ENCODE results near the gene UNC13C.

Gene UNC13C

DNA sequence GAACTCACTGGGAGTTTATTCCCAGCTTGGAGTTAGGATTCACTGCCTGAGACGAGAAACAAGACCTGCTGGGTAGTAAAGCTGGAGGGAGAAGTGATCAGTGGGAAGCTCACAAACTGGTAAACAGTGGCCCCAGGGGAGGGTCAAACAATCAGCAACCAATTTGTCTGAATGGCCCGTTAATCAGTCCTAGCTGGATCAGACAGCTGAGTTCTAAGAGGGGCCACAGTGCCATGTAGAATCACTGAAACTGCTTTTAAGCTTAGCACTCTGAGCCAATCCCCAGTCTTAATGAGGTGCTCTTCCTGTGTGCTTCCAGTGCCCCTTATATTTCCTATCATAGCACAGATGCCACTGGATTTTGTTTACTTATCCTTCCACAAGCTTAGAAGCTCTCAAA lies 626.8 kb downstream of the UNC13C start:
- WGBS, 2 experiments, result 0 to 2% methylated on average over 2 of the region's 2 CpGs
- Histone ChIP-seq H3K9me3 (ENCODE audit: control insufficient read depth, low read length) (no peaks in the 10 kb centered on the region), H3K36me3 (ENCODE audit: control insufficient read depth, insufficient read depth, low read length) (no peaks in the 10 kb centered on the region), H3K4me3 (ENCODE audit: insufficient read depth, low read depth, low read length) (no peak overlapping the region), H3K4me1 (ENCODE audit: control insufficient read depth, insufficient read depth, low read length) (peaks cover 12% of the 10 kb centered on the region), H3K27me3 (ENCODE audit: control insufficient read depth, insufficient read depth, low read length, poor library complexity, severe bottlenecking) (no peaks in the 10 kb centered on the region), H3K27ac (ENCODE audit: insufficient read depth, low read depth, low read length, poor library complexity, severe bottlenecking) (no peak overlapping the region)

- H3K4me1 ChIP-seq (ENCODE audit: control insufficient read depth, insufficient read depth, low read length), result peaks cover 12% of the 10 kb centered on the region
- no peaks in the 10 kb centered on the region for H3K27me3 ChIP-seq (ENCODE audit: control insufficient read depth, insufficient read depth, low read length, poor library complexity, severe bottlenecking)
- no peak overlapping the region for H3K27ac ChIP-seq (ENCODE audit: insufficient read depth, low read depth, low read length, poor library complexity, severe bottlenecking)
- H3K4me3 ChIP-seq (ENCODE audit: insufficient read depth, low read depth, low read length), result no peak overlapping the region
- H3K9me3 ChIP-seq (ENCODE audit: control insufficient read depth, low read length), result no peaks in the 10 kb centered on the region
- no peaks in the 10 kb centered on the region for H3K36me3 ChIP-seq (ENCODE audit: control insufficient read depth, insufficient read depth, low read length)
- 93 to 96% methylated on average over 4 of the region's 4 CpGs for WGBS, 2 experiments
Measured at GRCh38 chr15:54605556-54605955, 627.3 kb downstream of the UNC13C start.

GRCh38 chr15:54608876-54609835 lies 630.9 kb downstream of the UNC13C start:
- Histone ChIP-seq H3K36me3 (ENCODE audit: control insufficient read depth, insufficient read depth, low read length) (no peaks in the 10 kb centered on the region), H3K9me3 (ENCODE audit: control insufficient read depth, low read length) (no peaks in the 10 kb centered on the region), H3K27me3 (ENCODE audit: control insufficient read depth, insufficient read depth, low read length, poor library complexity, severe bottlenecking) (no peaks in the 10 kb centered on the region), H3K4me1 (ENCODE audit: control insufficient read depth, insufficient read depth, low read length) (peaks cover 6% of the 10 kb centered on the region), H3K4me3 (ENCODE audit: insufficient read depth, low read depth, low read length) (no peak overlapping the region), H3K27ac (ENCODE audit: insufficient read depth, low read depth, low read length, poor library complexity, severe bottlenecking) (no peak overlapping the region)
- 96 to 100% methylated on average over 1 of the region's 1 CpG for WGBS, 2 experiments

DNA sequence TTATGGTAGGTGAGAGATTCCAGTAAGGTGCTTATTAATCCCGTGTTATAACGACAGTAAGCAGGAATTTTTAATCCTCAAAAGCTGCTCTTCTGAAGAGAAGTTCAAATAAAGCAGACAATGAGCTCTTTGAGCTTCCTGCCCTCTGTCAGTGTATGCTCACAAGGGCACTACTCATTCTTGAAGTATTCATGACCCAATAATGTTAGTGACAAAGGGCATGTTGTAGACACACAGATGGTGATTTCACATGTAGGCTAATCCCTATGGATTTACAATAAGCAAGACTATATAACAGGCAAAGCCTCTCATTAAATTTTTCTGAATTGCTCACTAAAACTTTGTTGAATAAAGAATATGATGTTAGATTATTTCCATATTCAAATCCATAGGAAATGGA lies 639.9 kb downstream of the UNC13C start:
- WGBS, 2 experiments, result 87 to 95% methylated on average over 2 of the region's 2 CpGs
- no peak overlapping the region for H3K4me3 ChIP-seq (ENCODE audit: insufficient read depth, low read depth, low read length)
- no peaks in the 10 kb centered on the region for H3K27me3 ChIP-seq (ENCODE audit: control insufficient read depth, insufficient read depth, low read length, poor library complexity, severe bottlenecking)
- H3K9me3 ChIP-seq (ENCODE audit: control insufficient read depth, low read length), result no peaks in the 10 kb centered on the region
- H3K27ac ChIP-seq (ENCODE audit: insufficient read depth, low read depth, low read length, poor library complexity, severe bottlenecking), result no peak overlapping the region
- H3K4me1 ChIP-seq (ENCODE audit: control insufficient read depth, insufficient read depth, low read length), result no peaks in the 10 kb centered on the region
- H3K36me3 ChIP-seq (ENCODE audit: control insufficient read depth, insufficient read depth, low read length), result no peaks in the 10 kb centered on the region

GRCh38 chr15:54619180-54619579 lies 640.9 kb downstream of the UNC13C start:
- no peaks in the 10 kb centered on the region for H3K9me3 ChIP-seq (ENCODE audit: control insufficient read depth, low read length)
- H3K36me3 ChIP-seq (ENCODE audit: control insufficient read depth, insufficient read depth, low read length), result no peaks in the 10 kb centered on the region
- H3K27ac ChIP-seq (ENCODE audit: insufficient read depth, low read depth, low read length, poor library complexity, severe bottlenecking), result no peak overlapping the region
- H3K27me3 ChIP-seq (ENCODE audit: control insufficient read depth, insufficient read depth, low read length, poor library complexity, severe bottlenecking), result no peaks in the 10 kb centered on the region
- WGBS, 2 experiments, result 88 to 94% methylated on average over 3 of the region's 3 CpGs
- no peak overlapping the region for H3K4me3 ChIP-seq (ENCODE audit: insufficient read depth, low read depth, low read length)
- no peaks in the 10 kb centered on the region for H3K4me1 ChIP-seq (ENCODE audit: control insufficient read depth, insufficient read depth, low read length)

GRCh38 chr15:54620916-54621315 lies 642.7 kb downstream of the UNC13C start:
- H3K4me3 ChIP-seq (ENCODE audit: insufficient read depth, low read depth, low read length), result no peak overlapping the region
- H3K9me3 ChIP-seq (ENCODE audit: control insufficient read depth, low read length), result no peaks in the 10 kb centered on the region
- no peaks in the 10 kb centered on the region for H3K27me3 ChIP-seq (ENCODE audit: control insufficient read depth, insufficient read depth, low read length, poor library complexity, severe bottlenecking)
- no peaks in the 10 kb centered on the region for H3K4me1 ChIP-seq (ENCODE audit: control insufficient read depth, insufficient read depth, low read length)
- WGBS, 2 experiments, result 93 to 100% methylated on average over 1 to 2 of the region's 3 CpGs
- no peaks in the 10 kb centered on the region for H3K36me3 ChIP-seq (ENCODE audit: control insufficient read depth, insufficient read depth, low read length)
- H3K27ac ChIP-seq (ENCODE audit: insufficient read depth, low read depth, low read length, poor library complexity, severe bottlenecking), result no peak overlapping the region

- H3K4me1 ChIP-seq (ENCODE audit: control insufficient read depth, insufficient read depth, low read length), result no peaks in the 10 kb centered on the region
- no peak overlapping the region for H3K27ac ChIP-seq (ENCODE audit: insufficient read depth, low read depth, low read length, poor library complexity, severe bottlenecking)
- no peaks in the 10 kb centered on the region for H3K36me3 ChIP-seq (ENCODE audit: control insufficient read depth, insufficient read depth, low read length)
- H3K9me3 ChIP-seq (ENCODE audit: control insufficient read depth, low read length), result no peaks in the 10 kb centered on the region
- H3K27me3 ChIP-seq (ENCODE audit: control insufficient read depth, insufficient read depth, low read length, poor library complexity, severe bottlenecking), result no peaks in the 10 kb centered on the region
- 96 to 98% methylated on average over 4 of the region's 4 CpGs for WGBS, 2 experiments
- H3K4me3 ChIP-seq (ENCODE audit: insufficient read depth, low read depth, low read length), result no peak overlapping the region
Measured at GRCh38 chr15:54636147-54636546, 657.9 kb downstream of the UNC13C start.

- Histone ChIP-seq H3K27ac (ENCODE audit: insufficient read depth, low read depth, low read length, poor library complexity, severe bottlenecking) (no peak overlapping the region), H3K4me3 (ENCODE audit: insufficient read depth, low read depth, low read length) (no peak overlapping the region), H3K36me3 (ENCODE audit: control insufficient read depth, insufficient read depth, low read length) (no peaks in the 10 kb centered on the region), H3K9me3 (ENCODE audit: control insufficient read depth, low read length) (no peaks in the 10 kb centered on the region), H3K27me3 (ENCODE audit: control insufficient read depth, insufficient read depth, low read length, poor library complexity, severe bottlenecking) (no peaks in the 10 kb centered on the region), H3K4me1 (ENCODE audit: control insufficient read depth, insufficient read depth, low read length) (no peaks in the 10 kb centered on the region)
Measured at GRCh38 chr15:54638666-54639065, 660.4 kb downstream of the UNC13C start.

DNA sequence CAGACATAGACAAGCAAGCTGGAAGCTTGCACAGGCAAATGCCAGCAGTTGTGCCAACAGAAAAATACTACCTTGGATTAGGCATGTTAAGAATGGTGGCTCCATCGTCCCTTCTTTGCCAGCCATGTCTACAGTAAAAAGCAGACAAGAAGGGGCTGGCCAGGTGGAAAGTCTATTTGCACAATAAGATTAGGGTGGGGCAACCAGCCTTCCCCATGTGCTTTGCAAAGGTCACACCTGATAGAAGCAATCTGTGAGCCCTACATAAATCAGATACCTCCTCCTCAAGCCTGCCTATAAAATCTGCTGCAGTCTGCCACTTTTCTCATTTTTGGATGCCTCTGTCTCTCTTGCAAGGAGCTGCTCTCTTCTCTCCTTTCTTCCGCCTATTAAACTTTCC lies 662.6 kb downstream of the UNC13C start:
- no peak overlapping the region for H3K4me3 ChIP-seq (ENCODE audit: insufficient read depth, low read depth, low read length)
- no peak overlapping the region for H3K27ac ChIP-seq (ENCODE audit: insufficient read depth, low read depth, low read length, poor library complexity, severe bottlenecking)
- no peaks in the 10 kb centered on the region for H3K27me3 ChIP-seq (ENCODE audit: control insufficient read depth, insufficient read depth, low read length, poor library complexity, severe bottlenecking)
- H3K4me1 ChIP-seq (ENCODE audit: control insufficient read depth, insufficient read depth, low read length), result no peaks in the 10 kb centered on the region
- WGBS, 2 experiments, result 86 to 95% methylated on average over 2 of the region's 2 CpGs
- H3K36me3 ChIP-seq (ENCODE audit: control insufficient read depth, insufficient read depth, low read length), result no peaks in the 10 kb centered on the region
- no peaks in the 10 kb centered on the region for H3K9me3 ChIP-seq (ENCODE audit: control insufficient read depth, low read length)

DNA sequence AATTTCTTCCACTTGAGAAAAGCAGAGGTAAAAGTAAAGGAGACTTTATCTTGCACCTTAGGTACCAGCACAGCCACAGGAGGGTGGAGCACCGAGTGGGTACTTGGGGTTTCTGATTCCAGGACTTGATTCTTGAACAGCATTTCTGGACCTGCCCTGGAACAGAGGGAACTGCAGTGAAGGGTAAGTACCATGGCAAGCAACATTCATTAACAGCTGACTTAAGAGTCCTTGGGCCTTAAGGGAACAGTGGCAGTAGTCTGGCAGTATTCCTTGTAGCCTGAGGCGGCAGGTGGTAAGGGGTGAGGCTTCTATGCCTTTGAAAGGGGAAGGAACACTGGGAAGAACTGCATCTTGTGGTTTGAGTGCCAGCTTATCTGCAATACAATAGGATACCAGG lies 666.6 kb downstream of the UNC13C start:
- Histone ChIP-seq H3K4me1 (ENCODE audit: control insufficient read depth, insufficient read depth, low read length) (no peaks in the 10 kb centered on the region), H3K27me3 (ENCODE audit: control insufficient read depth, insufficient read depth, low read length, poor library complexity, severe bottlenecking) (no peaks in the 10 kb centered on the region), H3K27ac (ENCODE audit: insufficient read depth, low read depth, low read length, poor library complexity, severe bottlenecking) (no peak overlapping the region), H3K4me3 (ENCODE audit: insufficient read depth, low read depth, low read length) (no peak overlapping the region), H3K36me3 (ENCODE audit: control insufficient read depth, insufficient read depth, low read length) (no peaks in the 10 kb centered on the region), H3K9me3 (ENCODE audit: control insufficient read depth, low read length) (no peaks in the 10 kb centered on the region)
- 92% methylated on average over 2 of the region's 2 CpGs for WGBS, 2 experiments
